GM13976 (cell line): Measurements from ENCODE around the gene SRRM4.

Experiments
- DNase-seq: peaks from one replicate; pipeline ENCODE4 v3.0.0; 2012; ENCODE audit warnings: low spot score
- in situ Hi-C: fragments of 300-500 bp; cut with MboI; formaldehyde crosslinking; loops from one replicate; pipeline ENCODE4 v1.12.0; 2022; ENCODE audit warnings: low sequenced_read_pairs, mixed read lengths, inconsistent platforms; ENCODE audit not compliant: unreplicated experiment
- TF ChIP-seq, protein P1 (sequence below): IDR thresholded peaks from 2 replicates; pipeline ENCODE4 v1.5.1; 2012; ENCODE audit warnings: borderline replicate concordance, mild to moderate bottlenecking; ENCODE audit not compliant: insufficient read depth; ENCODE audit errors: extremely low read depth, missing control alignments, control extremely low read depth

SRRM4 gene

DNA sequence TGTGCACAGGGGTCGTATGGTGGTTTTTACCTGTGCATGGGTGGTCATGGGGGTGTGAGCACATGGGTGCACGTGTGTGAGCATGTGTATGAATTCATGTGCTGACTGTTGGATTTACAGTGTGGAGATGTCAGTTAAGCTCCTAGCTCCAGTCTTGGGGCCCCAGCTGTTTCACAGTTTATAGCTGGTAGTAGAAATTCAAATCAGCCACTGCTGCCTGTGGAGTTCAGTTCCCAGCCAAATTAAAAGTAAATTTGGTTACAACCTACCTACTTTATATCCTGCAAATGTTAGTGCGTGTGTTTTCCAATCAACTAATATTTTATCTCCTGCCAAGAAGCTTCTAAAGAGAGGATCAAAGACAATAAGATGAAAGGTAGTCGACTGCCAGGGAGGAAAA lies 141.4 kb downstream of the SRRM4 start:
- in situ Hi-C loops, result no loop called here

DNA sequence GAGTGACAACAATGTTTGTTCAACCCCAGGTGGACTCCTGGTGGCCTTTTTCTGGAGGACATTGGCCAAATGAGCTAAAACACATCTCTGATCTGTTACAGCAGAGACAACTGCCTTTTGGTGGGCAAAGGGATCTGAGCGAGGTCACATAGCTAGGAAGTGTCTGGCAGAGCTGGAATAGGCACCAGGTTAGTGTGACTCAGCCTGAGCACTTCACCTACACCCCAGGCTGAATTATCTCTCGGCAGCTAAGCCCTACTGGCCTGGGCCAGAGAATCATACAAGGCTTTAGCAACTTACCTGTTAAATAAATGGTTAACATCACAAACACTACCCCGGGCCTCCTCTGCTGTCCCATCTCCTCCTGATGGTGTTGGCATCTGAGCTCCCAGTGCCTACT lies 147.2 kb downstream of the SRRM4 start:
- TF ChIP-seq, protein P1, sequence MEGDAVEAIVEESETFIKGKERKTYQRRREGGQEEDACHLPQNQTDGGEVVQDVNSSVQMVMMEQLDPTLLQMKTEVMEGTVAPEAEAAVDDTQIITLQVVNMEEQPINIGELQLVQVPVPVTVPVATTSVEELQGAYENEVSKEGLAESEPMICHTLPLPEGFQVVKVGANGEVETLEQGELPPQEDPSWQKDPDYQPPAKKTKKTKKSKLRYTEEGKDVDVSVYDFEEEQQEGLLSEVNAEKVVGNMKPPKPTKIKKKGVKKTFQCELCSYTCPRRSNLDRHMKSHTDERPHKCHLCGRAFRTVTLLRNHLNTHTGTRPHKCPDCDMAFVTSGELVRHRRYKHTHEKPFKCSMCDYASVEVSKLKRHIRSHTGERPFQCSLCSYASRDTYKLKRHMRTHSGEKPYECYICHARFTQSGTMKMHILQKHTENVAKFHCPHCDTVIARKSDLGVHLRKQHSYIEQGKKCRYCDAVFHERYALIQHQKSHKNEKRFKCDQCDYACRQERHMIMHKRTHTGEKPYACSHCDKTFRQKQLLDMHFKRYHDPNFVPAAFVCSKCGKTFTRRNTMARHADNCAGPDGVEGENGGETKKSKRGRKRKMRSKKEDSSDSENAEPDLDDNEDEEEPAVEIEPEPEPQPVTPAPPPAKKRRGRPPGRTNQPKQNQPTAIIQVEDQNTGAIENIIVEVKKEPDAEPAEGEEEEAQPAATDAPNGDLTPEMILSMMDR, result no peak
- DNase-seq, result no peak
- in situ Hi-C loops, result no loop called here

More for the DNA sequence above, 141.4 kb downstream of the SRRM4 start:
- TF ChIP-seq, protein P1, result no peak
- DNase-seq, result no peak

DNA sequence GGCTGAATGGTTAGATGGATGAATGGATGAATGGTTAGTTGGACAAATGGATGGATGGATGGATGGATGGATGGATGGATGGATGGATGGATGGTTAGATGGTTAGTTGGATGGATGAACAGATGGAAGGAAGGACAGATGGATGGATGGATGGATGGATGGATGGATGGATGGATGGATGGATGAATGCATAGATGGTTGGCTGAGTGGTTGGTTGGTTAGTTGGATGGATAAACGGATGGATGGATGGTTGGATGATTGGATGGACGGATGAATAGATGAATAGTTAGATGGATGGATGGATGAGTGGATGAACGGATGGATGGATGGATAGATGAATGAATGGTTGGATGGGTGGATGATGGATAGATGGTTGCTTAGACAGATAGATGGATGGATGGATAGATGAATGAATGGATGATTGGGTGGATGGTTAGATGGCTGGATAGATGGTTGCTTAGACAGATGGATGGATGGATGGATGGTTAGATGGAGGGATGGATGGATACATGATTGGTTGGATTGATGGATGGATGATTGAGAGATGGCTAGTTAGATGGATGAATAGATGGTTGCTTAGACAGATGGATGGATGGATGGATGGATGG lies 148.6 kb downstream of the SRRM4 start:
- in situ Hi-C loops, result no loop called here
- DNase-seq, result no peak
- TF ChIP-seq, protein P1, result no peak

DNA sequence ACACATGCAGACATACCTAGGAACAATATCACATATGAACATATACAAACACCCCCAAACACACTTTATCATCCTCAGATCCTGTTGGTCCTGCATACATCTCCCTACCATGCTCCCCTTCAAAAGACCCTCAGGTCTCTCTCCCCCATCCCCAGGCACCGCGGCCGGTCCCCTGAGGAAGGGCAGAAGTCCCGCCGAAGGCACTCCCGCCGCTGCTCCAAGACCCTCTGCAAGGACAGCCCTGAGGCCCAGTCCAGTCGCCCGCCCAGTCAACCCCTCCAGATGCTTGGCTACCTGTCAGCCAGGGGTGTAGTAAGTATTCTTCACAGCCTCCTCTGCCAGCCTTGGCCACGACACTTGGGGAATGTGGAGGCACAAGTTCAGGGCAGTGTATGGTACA lies 149.2 kb downstream of the SRRM4 start:
- in situ Hi-C loops, result no loop called here
- TF ChIP-seq, protein P1, result no peak
- no peak for DNase-seq

DNA sequence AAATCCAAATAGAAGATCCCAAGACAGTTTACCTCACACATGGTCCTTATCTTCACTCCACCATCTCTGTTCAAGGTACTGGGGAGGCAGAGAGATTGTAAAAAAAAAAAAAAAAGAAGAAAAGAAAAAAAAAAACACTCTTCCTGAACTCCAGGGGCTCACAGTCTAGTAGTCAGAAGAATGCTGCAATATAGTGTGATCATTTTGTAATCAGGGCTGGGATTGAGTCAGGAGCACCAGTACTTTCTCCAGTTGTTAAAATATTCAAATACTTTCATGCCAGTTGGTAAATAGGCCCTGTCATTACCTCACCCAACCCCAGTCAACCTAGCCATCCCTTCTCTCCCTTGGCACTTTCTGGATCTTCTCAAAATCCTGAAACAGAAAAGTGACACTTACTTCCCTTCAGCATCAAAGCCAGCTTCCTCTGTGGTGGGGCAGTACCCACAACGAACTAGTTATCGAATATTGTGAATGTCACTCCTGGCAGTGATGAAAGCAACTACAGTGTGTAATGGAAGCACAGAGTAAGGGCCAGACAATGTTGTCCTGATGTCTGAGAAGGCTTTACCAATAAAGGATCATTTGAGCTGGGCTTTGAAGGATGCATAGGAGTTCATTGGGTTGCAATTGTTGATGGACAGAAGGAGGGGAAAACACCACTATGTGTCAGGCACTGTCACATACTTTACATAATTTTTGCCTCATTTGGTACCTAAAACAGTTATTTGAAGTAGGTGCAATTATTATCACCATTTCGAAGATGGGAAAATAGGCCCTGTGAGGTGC lies 153.1 kb downstream of the SRRM4 start:
- in situ Hi-C loops, result no loop called here
- TF ChIP-seq, protein P1, result no peak
- DNase-seq, result no peak

DNA sequence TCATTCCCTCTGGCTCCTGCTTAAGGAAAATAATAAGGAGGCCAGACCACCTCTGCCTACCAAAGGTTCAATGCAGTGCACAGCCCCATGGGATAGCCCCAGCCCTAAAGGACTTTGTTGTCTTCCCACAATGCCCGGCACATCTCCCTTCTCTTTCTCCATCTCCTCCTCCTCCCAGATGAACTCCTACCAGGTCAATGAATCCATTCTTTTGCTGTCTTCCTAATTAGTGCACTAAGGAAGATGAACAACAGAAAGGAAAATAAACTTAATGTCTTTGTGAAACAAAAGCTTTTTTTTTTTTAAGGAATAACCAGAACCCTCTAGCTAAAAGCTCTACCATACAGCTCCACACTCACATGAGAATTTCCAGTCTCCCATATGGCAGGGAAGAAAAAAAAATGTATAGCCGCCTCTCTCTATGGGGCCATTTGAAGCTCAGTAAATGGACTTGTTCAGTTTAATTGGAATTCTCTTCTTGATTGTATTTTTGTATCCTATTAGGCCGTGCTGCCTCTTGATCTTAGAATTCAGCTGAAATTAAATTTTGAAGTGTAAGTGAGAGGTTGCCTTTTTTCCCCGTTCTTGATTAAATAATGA lies 155.6 kb downstream of the SRRM4 start:
- TF ChIP-seq, protein P1, result no peak
- in situ Hi-C loops, result no loop called here
- DNase-seq, result no peak
